H1 (cell line): ENCODE measurements around the gene SDF2L1. TPM values are rescaled to one million over a fixed set of nuclear protein-coding genes. Genes with fewer than 3 reads are reported as not detected.

Source experiments
- CTCF ChIA-PET: fragments of 300-600 bp; sonication (Branson Sonifier 250); formaldehyde crosslinking; loops from one replicate; lab custom pipeline; 2021; ENCODE audit not compliant: partially characterized antibody; lab: Charles Lee
- POLR2A ChIA-PET: fragments of 300-600 bp; sonication (Branson Sonifier 250); formaldehyde crosslinking; loops from one replicate; lab custom pipeline; 2021; ENCODE audit warnings: inconsistent platforms; ENCODE audit not compliant: partially characterized antibody; lab: Charles Lee
- DNase-seq, 2 experiments: peaks; one replicate each; pipeline versions ENCODE4 v3.0.0 to v3.0.0-alpha.2; 2010 to 2022; ENCODE audit warnings: low spot score in 2 of 2, low read depth in 1 of 2, mixed read lengths in 1 of 2
- FAIRE-seq: peaks from 2 replicates; lab custom pipeline; 2011; peaks lifted over from hg19 to GRCh38; lab: Jason Lieb, UNC
- H2AFZ ChIP-seq: 2 replicates; pipeline ENCODE4 v1.8.1; 2012; ENCODE audit warnings: low read length, inconsistent platforms
- H2AK5ac ChIP-seq: 2 replicates; pipeline ENCODE4 v1.6.1; 2013; ENCODE audit warnings: low read depth, low read length
- H2BK120ac ChIP-seq: replicated peaks from 2 replicates; pipeline ENCODE3; 2013; ENCODE audit warnings: low read depth, low read length, inconsistent platforms
- H2BK12ac ChIP-seq: 2 replicates; pipeline ENCODE4 v1.6.1; 2013; ENCODE audit warnings: low read depth, low read length
- H2BK15ac ChIP-seq: 2 replicates; pipeline ENCODE4 v1.6.1; 2013; ENCODE audit warnings: low read length
- H2BK20ac ChIP-seq: 2 replicates; pipeline ENCODE4 v1.6.1; 2013; ENCODE audit warnings: low read length
- H2BK5ac ChIP-seq: 2 replicates; pipeline ENCODE4 v1.6.1; 2013; ENCODE audit warnings: low read depth, low read length
- H3K14ac ChIP-seq: 2 replicates; pipeline ENCODE4 v1.6.1; 2013; ENCODE audit warnings: inconsistent platforms; ENCODE audit not compliant: insufficient read length
- H3K18ac ChIP-seq: 2 replicates; pipeline ENCODE4 v1.6.1; 2013; ENCODE audit warnings: low read length; ENCODE audit errors: extremely low read depth
- H3K23ac ChIP-seq: 2 replicates; pipeline ENCODE4 v1.6.1; 2013; ENCODE audit warnings: inconsistent platforms; ENCODE audit not compliant: insufficient read length
- H3K23me2 ChIP-seq: 2 replicates; pipeline ENCODE4 v1.6.1; 2013; ENCODE audit warnings: low read depth, low read length
- H3K27ac ChIP-seq: 2 replicates; pipeline ENCODE4 v1.6.1; 2011; ENCODE audit warnings: low read depth, low read length, inconsistent platforms
- H3K27me3 ChIP-seq, 4 experiments: replicated peaks in 1 of 4; 1 replicate in 1 of 4; 2 replicates in 3 of 4; pipeline versions ENCODE4 v1.6.1 to v1.8.1; 2011 to 2013; ENCODE audit warnings: low read length in 3 of 4, mild to moderate bottlenecking in 3 of 4, inconsistent platforms in 2 of 4, mixed read lengths in 2 of 4, moderate library complexity in 1 of 4; ENCODE audit not compliant: control insufficient read depth in 3 of 4, insufficient read depth in 3 of 4; ENCODE audit errors: extremely low read depth in 1 of 4
- H3K36me3 ChIP-seq, 4 experiments: 2 replicates each; pipeline versions ENCODE4 v1.6.1 to v1.8.1; 2011 to 2013; ENCODE audit warnings: mild to moderate bottlenecking in 4 of 4, low read length in 3 of 4, moderate library complexity in 2 of 4, control low read depth in 1 of 4, inconsistent platforms in 1 of 4; ENCODE audit not compliant: insufficient read depth in 4 of 4, control insufficient read depth in 2 of 4
- H3K4ac ChIP-seq: replicated peaks from 2 replicates; pipeline ENCODE3; 2013; ENCODE audit warnings: low read length, low read depth, mixed read lengths, inconsistent platforms; ENCODE audit not compliant: insufficient read length
- H3K4me1 ChIP-seq, 4 experiments: replicated peaks in 1 of 4; 1 replicate in 1 of 4; 2 replicates in 3 of 4; pipeline versions ENCODE4 v1.6.1 to v1.8.1; 2011 to 2013; ENCODE audit warnings: low read length in 3 of 4, inconsistent platforms in 2 of 4, mixed read lengths in 1 of 4; ENCODE audit not compliant: insufficient read depth in 4 of 4, control insufficient read depth in 3 of 4
- H3K4me2 ChIP-seq, 2 experiments: 2 replicates each; pipeline versions ENCODE4 v1.6.1 to v1.8.1; 2011 to 2013; ENCODE audit warnings: low read depth in 2 of 2, low read length in 2 of 2, control low read depth in 1 of 2, inconsistent platforms in 1 of 2, mild to moderate bottlenecking in 1 of 2; ENCODE audit not compliant: insufficient read depth in 1 of 2
- H3K4me3 ChIP-seq, 4 experiments: fragments of 200-600, 300-600 bp in 1 of 4; sonication (generic), shearing (Covaris generic), sonication (Bioruptor Twin) in 1 of 4; 2 replicates each; pipeline versions ENCODE4 v1.5.1 to v1.8.1; 2011 to 2016; ENCODE audit warnings: low read length in 4 of 4, low read depth in 3 of 4, control low read depth in 2 of 4, inconsistent platforms in 2 of 4, mild to moderate bottlenecking in 2 of 4, mixed read lengths in 1 of 4, moderate library complexity in 1 of 4; ENCODE audit not compliant: insufficient read depth in 2 of 4; ENCODE audit errors: extremely low read depth in 1 of 4
- H3K56ac ChIP-seq: replicated peaks from 2 replicates; pipeline ENCODE3; 2013; ENCODE audit warnings: low read depth, mild to moderate bottlenecking, mixed read lengths, low read length, inconsistent platforms; ENCODE audit not compliant: insufficient read length
- H3K79me1 ChIP-seq: 2 replicates; pipeline ENCODE4 v1.6.1; 2013; ENCODE audit warnings: low read depth, low read length, control low read depth
- H3K79me2 ChIP-seq, 2 experiments: 2 replicates each; pipeline versions ENCODE4 v1.6.1 to v1.8.1; 2012 to 2013; ENCODE audit warnings: low read length in 2 of 2, mild to moderate bottlenecking in 2 of 2, inconsistent platforms in 1 of 2; ENCODE audit not compliant: insufficient read depth in 2 of 2, control insufficient read depth in 1 of 2
- H3K9ac ChIP-seq, 4 experiments: replicated peaks in 1 of 4; 1 replicate in 1 of 4; 2 replicates in 3 of 4; pipeline versions ENCODE4 v1.6.1 to v1.8.1; 2011 to 2013; ENCODE audit warnings: low read depth in 3 of 4, low read length in 3 of 4, control low read depth in 2 of 4, mild to moderate bottlenecking in 2 of 4, moderate library complexity in 2 of 4, inconsistent platforms in 1 of 4; ENCODE audit errors: extremely low read depth in 1 of 4
- H3K9me3 ChIP-seq, 2 experiments: 2 replicates each; pipeline versions ENCODE4 v1.6.1 to v1.8.1; 2012 to 2013; ENCODE audit warnings: mild to moderate bottlenecking in 2 of 2, moderate library complexity in 2 of 2, control low read depth in 1 of 2, inconsistent platforms in 1 of 2, low read depth in 1 of 2, low read length in 1 of 2, mixed read lengths in 1 of 2; ENCODE audit not compliant: insufficient read depth in 2 of 2
- H4K20me1 ChIP-seq, 2 experiments: replicated peaks in 1 of 2; 2 replicates each; pipeline versions ENCODE3 to v1.8.1; 2011 to 2013; ENCODE audit warnings: inconsistent platforms in 2 of 2, low read length in 2 of 2, mild to moderate bottlenecking in 1 of 2; ENCODE audit not compliant: insufficient read depth in 2 of 2, control insufficient read depth in 1 of 2
- H4K5ac ChIP-seq: 2 replicates; pipeline ENCODE4 v1.6.1; 2013; ENCODE audit warnings: low read length, low read depth, mixed read lengths, inconsistent platforms; ENCODE audit not compliant: insufficient read length
- H4K8ac ChIP-seq: 2 replicates; pipeline ENCODE4 v1.8.0; 2013; ENCODE audit warnings: mild to moderate bottlenecking, moderate library complexity, low read length, inconsistent platforms; ENCODE audit not compliant: insufficient read depth; ENCODE audit errors: extremely low read depth
- H4K91ac ChIP-seq: replicated peaks from 2 replicates; pipeline ENCODE3; 2013; ENCODE audit warnings: low read length, mixed read lengths, inconsistent platforms; ENCODE audit not compliant: insufficient read length
- FOSL1 ChIP-seq: IDR thresholded peaks from 2 replicates; pipeline ENCODE4 v1.6.1; 2011; ENCODE audit warnings: mild to moderate bottlenecking, low read depth, low read length, moderate library complexity; ENCODE audit not compliant: insufficient read depth
- KDM1A ChIP-seq: fragments of 200-600, 300-600 bp; sonication (generic); IDR thresholded peaks from 2 replicates; pipeline ENCODE4 v1.7.1; 2016; ENCODE audit warnings: mild to moderate bottlenecking, low read length, borderline replicate concordance
- MAFK ChIP-seq: IDR thresholded peaks from 2 replicates; pipeline ENCODE4 v1.6.1; 2012; ENCODE audit warnings: low read depth, mild to moderate bottlenecking, improper control_type of control experiment, low read length
- WGBS, 2 experiments: shearing (Covaris generic) in 1 of 2; methylation state at CpG; one replicate each; pipeline versions ENCODE4 v1.1.6 to v1.1.7; 2013 to 2015; ENCODE audit warnings: low lambda C conversion rate in 2 of 2, mixed read lengths in 2 of 2, inconsistent platforms in 1 of 2, low coverage in 1 of 2, missing lambda C conversion rate in 1 of 2; ENCODE audit not compliant: insufficient replicate concordance in 2 of 2, insufficient coverage in 1 of 2, insufficient read length in 1 of 2; ENCODE audit errors: extremely low coverage in 1 of 2, missing lambda C conversion rate in 1 of 2; 5-methylcytosine and 5-hydroxymethylcytosine counted together
- polyA plus RNA-seq, 7 experiments: library from polyadenylated mRNA; depleted of rRNA in 3 of 7; stranded (reverse) in 5 of 7; unstranded in 2 of 7; fragments of >200 nt in 5 of 7; fragments of 200-250 nt in 2 of 7; gene quantifications; 1 replicate in 5 of 7; 2 replicates in 1 of 7; 4 replicates in 1 of 7; pipeline versions ENCODE4 v1.2.1 to v1.2.3, GENCODE V29; 2011 to 2013; ENCODE audit warnings: missing spikeins in 2 of 7, mixed read lengths in 2 of 7
- total RNA-seq: library from RNA; stranded (reverse); fragmentation: NEBNext Ultra II Directional; extraction: Animal tissue kit (Norgen Biotek cat#: 25700); gene quantifications from 2 replicates; pipeline ENCODE4 v1.2.1, GENCODE V29; 2021
- TF ChIP-seq, protein P1 (sequence below): IDR thresholded peaks from 2 replicates; pipeline ENCODE4 v1.6.1; 2011; ENCODE audit warnings: low read length, improper control_type of control experiment

SDF2L1 gene
- total and polyA plus RNA-seq, 2 of the 8 experiments (the other 6 are each of a cell fraction or from before 2014, with no cell fraction given), result 51.1 to 59.6 TPM

DNA sequence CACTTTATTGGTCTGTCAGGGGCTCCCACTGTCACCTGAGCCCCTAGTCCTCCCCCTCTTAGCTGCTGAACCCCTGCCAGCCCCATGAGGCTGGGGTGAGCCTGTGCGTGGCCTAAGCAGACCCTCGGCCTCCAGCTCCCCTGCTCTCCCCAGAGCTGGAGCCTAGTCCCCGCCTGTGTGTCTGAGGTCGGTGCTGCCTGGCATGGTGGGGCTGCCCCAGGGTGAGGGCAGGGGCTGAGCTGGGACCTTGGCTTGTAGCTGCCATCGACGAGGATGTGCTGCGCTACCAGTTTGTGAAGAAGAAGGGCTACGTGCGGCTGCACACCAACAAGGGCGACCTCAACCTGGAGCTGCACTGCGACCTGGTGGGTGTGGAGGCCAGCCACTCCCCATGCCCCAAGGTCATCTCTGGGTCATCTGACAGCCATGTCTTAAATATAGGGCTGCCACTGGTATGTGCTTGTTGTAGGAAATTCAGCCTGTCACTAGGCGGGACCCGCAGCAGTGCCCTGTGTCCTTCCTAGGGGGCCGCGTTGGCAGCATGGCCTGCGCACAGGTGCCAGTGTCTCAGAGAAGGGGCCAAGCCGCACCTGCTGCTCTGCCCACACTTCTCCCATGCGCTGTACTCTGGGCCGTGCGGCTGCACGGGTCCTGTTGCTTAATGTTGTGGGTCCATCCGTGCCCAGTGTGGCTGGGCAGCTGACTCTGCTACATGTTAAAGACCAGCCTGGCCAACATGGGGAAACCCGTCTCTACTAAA, 44.7 kb downstream of the SDF2L1 start:
- Histone ChIP-seq H3K79me1 (no peaks in the 10 kb centered on the region), H2AFZ (no peak overlapping the region), H4K5ac (no peak overlapping the region), H2BK20ac (no peak overlapping the region), H4K20me1 (peaks cover 1 to 7% of the 10 kb centered on the region in 2 experiments), H2BK15ac (no peak overlapping the region), H3K27ac (no peak overlapping the region), H3K18ac (no peak overlapping the region), H3K9me3 (no peaks in the 10 kb centered on the region), H3K4me3 (no peak overlapping the region), H3K4me2 (no peak overlapping the region), H2BK120ac (no peak overlapping the region), H2AK5ac (no peak overlapping the region), H3K56ac (no peak overlapping the region), H3K23ac (no peak overlapping the region), H3K4me1 (no peaks in the 10 kb centered on the region), H3K36me3 (peaks cover 0 to 5% (median 0%) of the 10 kb centered on the region in 4 experiments; a peak in 5 of 8 replicates), H3K79me2 (no peaks in the 10 kb centered on the region), H4K8ac (no peak overlapping the region), H3K9ac (no peak overlapping the region), H2BK12ac (no peak overlapping the region), H3K4ac (no peak overlapping the region), H4K91ac (no peak overlapping the region), H3K14ac (no peak overlapping the region)
- no peak for FAIRE-seq
- no peak for DNase-seq
- ChIA-PET POLR2A (interaction anchor here (2.7 kb wide), 1 partner anchor 14 kb away, joined by 11 read pairs; no protein-coding TSS in a partner anchor), CTCF (interaction anchor here (0.5 to 0.6 kb wide), 2 partner anchors 14 to 687 kb away, joined by 3 read pairs; no protein-coding TSS in a partner anchor)
- 91% methylated on average over 23 of the region's 23 CpGs; no CpG with 5 or more reads in 1 of the 2 experiments for WGBS, 2 experiments
- TF ChIP-seq MAFK, result no peak
- TF ChIP-seq, protein P1, sequence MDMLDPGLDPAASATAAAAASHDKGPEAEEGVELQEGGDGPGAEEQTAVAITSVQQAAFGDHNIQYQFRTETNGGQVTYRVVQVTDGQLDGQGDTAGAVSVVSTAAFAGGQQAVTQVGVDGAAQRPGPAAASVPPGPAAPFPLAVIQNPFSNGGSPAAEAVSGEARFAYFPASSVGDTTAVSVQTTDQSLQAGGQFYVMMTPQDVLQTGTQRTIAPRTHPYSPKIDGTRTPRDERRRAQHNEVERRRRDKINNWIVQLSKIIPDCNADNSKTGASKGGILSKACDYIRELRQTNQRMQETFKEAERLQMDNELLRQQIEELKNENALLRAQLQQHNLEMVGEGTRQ, result no peak
- no peak for TF ChIP-seq FOSL1
- TF ChIP-seq KDM1A, result no peak
- TF ChIP-seq, all 59 proteins: peak for 0
- Histone ChIP-seq H2BK5ac (no peak overlapping the region), H3K23me2 (0 out of 2 replicates have a peak, but pooled peaks cover 2% of the 10 kb centered on the region), H3K27me3 (no peaks in the 10 kb centered on the region)
